Stimulated activated effector memory CD8-positive, alpha-beta T cell treated with anti-CD3 and anti-CD28 coated beads, Interleukin-12 subunit alpha, Interleukin-12 subunit beta, amount 100 ng/mL, for 72 hours (primary cell): ENCODE results near the gene CD83.

ENCODE experiments used
- ATAC-seq: fragments of 150-1000 bp; cut with Tn5 transposase; 2 replicates; pipeline ENCODE4 v1.10.0; 2021
- DNase-seq, 2 donors: peaks; one replicate each; pipeline ENCODE4 v3.0.0; 2021 to 2022; ENCODE audit warnings: low spot score in 2 of 2
- H3K27ac Mint-ChIP-seq: one replicate; pipeline ENCODE4 v1.8.0; 2022; ENCODE audit warnings: mild to moderate bottlenecking, mixed read lengths
- H3K36me3 Mint-ChIP-seq: one replicate; pipeline ENCODE4 v1.8.0; 2022; ENCODE audit warnings: mild to moderate bottlenecking, mixed read lengths
- H3K4me1 Mint-ChIP-seq: one replicate; pipeline ENCODE4 v1.8.0; 2022; ENCODE audit warnings: mixed read lengths
- H3K4me3 Mint-ChIP-seq: one replicate; pipeline ENCODE4 v1.8.0; 2022; ENCODE audit warnings: mild to moderate bottlenecking, mixed read lengths
- H3K9me3 Mint-ChIP-seq: one replicate; pipeline ENCODE4 v1.8.0; 2022; ENCODE audit warnings: mixed read lengths

The CD83 gene

DNA sequence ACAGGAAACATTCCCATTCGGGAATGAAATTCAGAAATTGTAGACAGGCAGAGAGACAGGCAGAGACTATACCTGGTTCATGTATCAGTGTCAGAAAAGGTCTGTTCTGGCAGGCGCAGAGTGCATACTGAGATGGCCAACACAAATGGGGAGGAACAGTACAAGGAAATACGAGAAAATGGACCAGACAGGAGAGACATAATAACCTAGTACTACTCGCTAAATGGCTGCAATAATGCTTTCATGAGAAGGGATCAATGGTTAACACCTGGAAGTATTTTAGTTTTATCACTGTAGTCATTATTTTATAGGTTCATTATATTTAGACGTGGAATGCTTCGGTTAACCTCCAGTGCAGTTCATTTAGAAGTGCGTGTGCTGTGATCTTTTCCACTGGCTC is 58.9 kb downstream of the CD83 start:
- H3K27ac Mint-ChIP-seq = no peak overlapping the region
- DNase-seq (no peak), ATAC-seq (no peak)
- no peak overlapping the region for H3K4me3 Mint-ChIP-seq
- H3K9me3 Mint-ChIP-seq = peaks cover 3% of the 10 kb centered on the region
- H3K36me3 Mint-ChIP-seq = no peaks in the 10 kb centered on the region
- H3K4me1 Mint-ChIP-seq = no peaks in the 10 kb centered on the region

DNA sequence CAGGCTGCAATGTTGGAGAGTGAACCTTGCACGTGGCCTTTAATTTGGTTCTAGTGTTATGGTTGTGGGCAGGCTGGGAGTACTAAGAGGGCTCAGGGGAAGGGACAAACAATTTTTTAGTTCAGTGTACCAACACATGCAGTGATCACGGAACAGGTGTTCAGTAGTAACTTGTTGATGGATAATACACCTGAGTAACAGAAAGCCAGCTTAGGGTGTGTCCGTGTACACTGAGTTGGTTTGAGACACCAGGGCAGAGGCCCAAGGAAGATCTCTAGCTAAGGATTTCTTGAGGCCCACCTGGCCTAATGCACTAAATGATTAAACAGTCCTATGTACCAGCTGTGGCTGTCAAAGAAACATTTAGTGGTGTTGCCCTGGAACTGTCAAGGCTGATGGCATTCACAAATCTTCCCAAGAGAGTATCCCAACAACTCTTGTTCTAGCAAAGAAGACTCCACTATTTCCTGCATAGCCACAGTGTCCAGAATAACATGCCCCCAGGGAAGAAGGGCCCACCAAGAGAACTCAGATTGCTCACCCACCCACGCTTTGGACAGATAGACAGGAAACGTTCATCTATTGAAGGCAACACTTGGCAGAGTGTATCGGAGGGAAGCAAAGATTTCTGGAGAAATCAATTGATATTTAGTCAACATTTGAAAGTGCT is 60.0 kb downstream of the CD83 start:
- Mint-ChIP-seq H3K4me1 (no peaks in the 10 kb centered on the region), H3K9me3 (peaks cover 3% of the 10 kb centered on the region), H3K36me3 (no peaks in the 10 kb centered on the region), H3K4me3 (no peak overlapping the region), H3K27ac (no peak overlapping the region)
- ATAC-seq (no peak), DNase-seq (no peak)

GRCh38 chr6:14178083-14178445 is 60.5 kb downstream of the CD83 start:
- no peaks in the 10 kb centered on the region for H3K4me1 Mint-ChIP-seq
- H3K27ac Mint-ChIP-seq = no peak overlapping the region
- no peaks in the 10 kb centered on the region for H3K9me3 Mint-ChIP-seq
- no peak for ATAC-seq
- no peaks in the 10 kb centered on the region for H3K36me3 Mint-ChIP-seq
- DNase-seq = no peak
- H3K4me3 Mint-ChIP-seq = no peak overlapping the region

- Mint-ChIP-seq H3K27ac (no peak overlapping the region), H3K4me1 (no peaks in the 10 kb centered on the region), H3K36me3 (no peaks in the 10 kb centered on the region), H3K9me3 (no peaks in the 10 kb centered on the region), H3K4me3 (no peak overlapping the region)
- ATAC-seq (peak; percentile 88), DNase-seq (no peak)
Measured at GRCh38 chr6:14180609-14181008, 63.0 kb downstream of the CD83 start.

DNA sequence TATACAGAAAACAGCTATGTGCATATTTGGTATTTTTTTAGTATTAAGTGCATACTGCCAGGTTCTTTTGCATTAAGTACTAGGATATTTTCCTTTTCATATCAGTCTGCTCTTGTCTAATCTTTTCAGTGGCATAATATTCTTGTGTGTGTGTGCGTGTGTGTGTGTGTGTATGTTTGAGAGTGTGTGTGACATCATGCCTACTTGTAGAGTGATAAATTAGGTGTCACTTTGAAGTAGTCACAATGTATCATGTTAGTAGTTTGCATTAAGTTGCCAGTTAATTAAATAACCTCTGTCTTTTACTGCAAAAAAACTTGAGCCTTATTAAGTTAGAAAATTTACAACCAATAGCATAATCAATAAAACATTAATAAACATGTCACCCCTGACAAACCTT is 65.3 kb downstream of the CD83 start:
- Mint-ChIP-seq H3K9me3 (no peaks in the 10 kb centered on the region), H3K36me3 (no peaks in the 10 kb centered on the region), H3K4me3 (no peak overlapping the region), H3K4me1 (no peaks in the 10 kb centered on the region), H3K27ac (no peak overlapping the region)
- DNase-seq (no peak), ATAC-seq (no peak)
